Measurements from ENCODE around the gene FOXF1. TPM values are rescaled to one million over a fixed set of nuclear protein-coding genes. Genes with fewer than 3 reads are reported as not detected.

Gene FOXF1
- total RNA-seq, 2 experiments from 2014 or later = not detected

- peaks cover 0 to 9% of the 10 kb centered on the region in 2 experiments for H3K9me3 ChIP-seq (ENCODE audit: control insufficient read depth in 1 of 2, insufficient read depth in 1 of 2, low read length in 2 of 2)
- H3K27me3 ChIP-seq (ENCODE audit: control insufficient read depth in 1 of 2, insufficient read depth in 2 of 2, low read length in 2 of 2) = peaks cover 71 to 84% of the 10 kb centered on the region in 2 experiments
- ChIA-PET POLR2A (no interaction called here), CTCF (no interaction called here)
- Mint-ChIP-seq H3K36me3 (ENCODE audit: low read depth) (no peaks in the 10 kb centered on the region), H3K27ac (no peak overlapping the region), H3K27me3 (peaks cover 83% of the 10 kb centered on the region), H3K4me1 (ENCODE audit: low read depth) (peaks cover 9% of the 10 kb centered on the region), H3K9me3 (no peaks in the 10 kb centered on the region), H3K4me3 (no peak overlapping the region)
- peaks cover 2% of the 10 kb centered on the region for H3K4me1 ChIP-seq (ENCODE audit: insufficient read depth, low read length)
- intact Hi-C loops (cut with DNase I, micrococcal nuclease) = no loop called here
- TF ChIP-seq CTCF (IDR thresholded peaks at IDR 0.05) = no peak
- H3K27ac ChIP-seq (ENCODE audit: low read depth in 1 of 2, low read length in 2 of 2) = no peak overlapping the region
- ATAC-seq (ENCODE audit: poor library complexity) (no peak), DNase-seq (no peak)
- no peaks in the 10 kb centered on the region for H3K36me3 ChIP-seq (ENCODE audit: insufficient read depth, low read length)
- no peak overlapping the region for H3K4me3 ChIP-seq (ENCODE audit: low read length)
Measured at GRCh38 chr16:86500708-86501510, 9.4 kb upstream of the FOXF1 start.

- Histone ChIP-seq H3K36me3 (ENCODE audit: insufficient read depth, low read length) (no peaks in the 10 kb centered on the region), H3K4me1 (ENCODE audit: insufficient read depth, low read length) (peaks cover 6% of the 10 kb centered on the region), H3K9me3 (ENCODE audit: control insufficient read depth in 1 of 2, insufficient read depth in 1 of 2, low read length in 2 of 2) (peaks cover 0 to 9% of the 10 kb centered on the region in 2 experiments), H3K27me3 (ENCODE audit: control insufficient read depth in 1 of 2, insufficient read depth in 2 of 2, low read length in 2 of 2) (peaks cover 78 to 87% of the 10 kb centered on the region in 2 experiments), H3K27ac (ENCODE audit: low read depth in 1 of 2, low read length in 2 of 2) (no peak overlapping the region), H3K4me3 (ENCODE audit: low read length) (no peak overlapping the region)
- H3K27me3 Mint-ChIP-seq = peaks cover 84% of the 10 kb centered on the region
- no peaks in the 10 kb centered on the region for H3K36me3 Mint-ChIP-seq (ENCODE audit: low read depth)
- ATAC-seq (ENCODE audit: poor library complexity) (no peak), DNase-seq (no peak)
- ChIA-PET POLR2A (no interaction called here), CTCF (no interaction called here)
- intact Hi-C loops (cut with DNase I, micrococcal nuclease) = no loop called here
- peaks cover 20% of the 10 kb centered on the region for H3K4me1 Mint-ChIP-seq (ENCODE audit: low read depth)
- no peaks in the 10 kb centered on the region for H3K9me3 Mint-ChIP-seq
- no peak for TF ChIP-seq CTCF (IDR thresholded peaks at IDR 0.05)
- no peak overlapping the region for H3K27ac Mint-ChIP-seq
- no peak overlapping the region for H3K4me3 Mint-ChIP-seq
Measured at GRCh38 chr16:86501989-86502855, 8.1 kb upstream of the FOXF1 start.

- no peak for TF ChIP-seq CTCF (IDR thresholded peaks at IDR 0.05)
- Mint-ChIP-seq H3K27me3 (peaks cover 91% of the 10 kb centered on the region), H3K36me3 (ENCODE audit: low read depth) (no peaks in the 10 kb centered on the region), H3K4me1 (ENCODE audit: low read depth) (peaks cover 28% of the 10 kb centered on the region), H3K27ac (no peak overlapping the region), H3K9me3 (no peaks in the 10 kb centered on the region), H3K4me3 (no peak overlapping the region)
- intact Hi-C loops (cut with DNase I, micrococcal nuclease) = no loop called here
- ATAC-seq (ENCODE audit: poor library complexity) = no peak
- no peak for DNase-seq
- Histone ChIP-seq H3K36me3 (ENCODE audit: insufficient read depth, low read length) (no peaks in the 10 kb centered on the region), H3K27ac (ENCODE audit: low read depth in 1 of 2, low read length in 2 of 2) (no peak overlapping the region), H3K27me3 (ENCODE audit: control insufficient read depth in 1 of 2, insufficient read depth in 2 of 2, low read length in 2 of 2) (peaks cover 86 to 94% of the 10 kb centered on the region in 2 experiments), H3K4me3 (ENCODE audit: low read length) (no peak overlapping the region), H3K9me3 (ENCODE audit: control insufficient read depth in 1 of 2, insufficient read depth in 1 of 2, low read length in 2 of 2) (peaks cover 0 to 18% of the 10 kb centered on the region in 2 experiments), H3K4me1 (ENCODE audit: insufficient read depth, low read length) (peaks cover 6% of the 10 kb centered on the region)
- ChIA-PET CTCF (no interaction called here), POLR2A (no interaction called here)
Measured at GRCh38 chr16:86502856-86503748, 7.2 kb upstream of the FOXF1 start.

All from CD4-positive, alpha-beta T cell (primary cell).